ENCODE data around the gene ZNF784. TPM values are rescaled to one million over a fixed set of nuclear protein-coding genes. Genes with fewer than 3 reads are reported as not detected.

Gene ZNF784
- total RNA-seq, 6 donors from 2014 or later, result 6.8 to 14.7 (median 8.6) TPM

DNA sequence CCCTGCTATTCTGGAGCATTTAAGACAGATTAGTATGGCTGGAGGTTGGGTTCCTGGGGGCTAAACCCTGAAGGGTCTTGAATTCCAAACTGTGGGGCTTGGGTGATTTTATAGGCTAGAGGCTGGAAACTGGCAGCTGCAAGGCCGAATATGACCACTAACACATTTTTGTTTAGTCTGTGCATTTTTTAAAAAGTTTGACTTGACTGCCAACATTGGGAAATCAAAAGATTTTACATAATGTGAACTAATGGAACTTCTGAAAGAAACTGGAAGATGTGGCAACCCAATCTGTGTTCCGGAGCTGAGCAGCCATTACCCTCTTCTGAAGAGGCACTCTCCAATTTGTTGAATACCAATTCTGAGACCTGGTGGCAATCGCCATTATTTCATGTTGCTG lies 5.1 kb downstream of the ZNF784 start:
- H3K27ac ChIP-seq, result peak overlapping the region; percentile 1 to 69 (median 54)
- no peaks in the 10 kb centered on the region for H3K9me3 ChIP-seq
- DNase-seq (no peak), ATAC-seq (ENCODE audit: low FRiP score in 2 of 2) (no peak)
- H3K4me3 ChIP-seq, result no peak overlapping the region
- no peaks in the 10 kb centered on the region for H3K27me3 ChIP-seq
- TF ChIP-seq, protein P1, sequence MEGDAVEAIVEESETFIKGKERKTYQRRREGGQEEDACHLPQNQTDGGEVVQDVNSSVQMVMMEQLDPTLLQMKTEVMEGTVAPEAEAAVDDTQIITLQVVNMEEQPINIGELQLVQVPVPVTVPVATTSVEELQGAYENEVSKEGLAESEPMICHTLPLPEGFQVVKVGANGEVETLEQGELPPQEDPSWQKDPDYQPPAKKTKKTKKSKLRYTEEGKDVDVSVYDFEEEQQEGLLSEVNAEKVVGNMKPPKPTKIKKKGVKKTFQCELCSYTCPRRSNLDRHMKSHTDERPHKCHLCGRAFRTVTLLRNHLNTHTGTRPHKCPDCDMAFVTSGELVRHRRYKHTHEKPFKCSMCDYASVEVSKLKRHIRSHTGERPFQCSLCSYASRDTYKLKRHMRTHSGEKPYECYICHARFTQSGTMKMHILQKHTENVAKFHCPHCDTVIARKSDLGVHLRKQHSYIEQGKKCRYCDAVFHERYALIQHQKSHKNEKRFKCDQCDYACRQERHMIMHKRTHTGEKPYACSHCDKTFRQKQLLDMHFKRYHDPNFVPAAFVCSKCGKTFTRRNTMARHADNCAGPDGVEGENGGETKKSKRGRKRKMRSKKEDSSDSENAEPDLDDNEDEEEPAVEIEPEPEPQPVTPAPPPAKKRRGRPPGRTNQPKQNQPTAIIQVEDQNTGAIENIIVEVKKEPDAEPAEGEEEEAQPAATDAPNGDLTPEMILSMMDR (IDR thresholded peaks at IDR 0.05), result peak in 2 of 6 experiments; percentile 10 to 13
- TF ChIP-seq POLR2A (IDR thresholded peaks at IDR 0.05) (no peak), POLR2AphosphoS5 (IDR thresholded peaks at IDR 0.05) (peak in 1 of 2 donors; percentile 16), EP300 (IDR thresholded peaks at IDR 0.05) (no peak)
- peaks cover 20 to 32% (median 26%) of the 10 kb centered on the region in 4 donors for H3K4me1 ChIP-seq
- 43 to 56% methylated on average over 3 of the region's 3 CpGs for WGBS, 2 donors
- H3K36me3 ChIP-seq, result peaks cover 16 to 55% (median 34%) of the 10 kb centered on the region in 4 donors

DNA sequence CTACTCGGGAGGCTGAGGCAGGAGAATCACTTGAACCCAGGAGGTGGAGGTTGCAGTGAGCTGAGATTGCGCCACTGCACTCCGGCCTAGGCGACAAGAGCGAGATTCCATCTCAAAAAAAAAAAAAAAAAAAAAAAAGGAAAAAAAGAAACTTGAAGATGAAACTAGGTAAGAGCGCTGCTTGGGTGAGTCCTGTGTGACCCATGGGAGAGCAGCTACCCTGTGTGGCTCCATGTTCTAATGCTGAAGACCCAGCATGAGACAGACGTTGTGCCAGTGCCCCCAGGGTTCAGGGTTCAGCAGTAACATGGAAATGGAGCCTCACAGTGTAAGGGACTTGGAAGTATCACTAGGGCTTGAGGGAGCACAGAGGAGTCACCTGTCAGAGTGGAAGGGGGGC lies 5.9 kb downstream of the ZNF784 start:
- WGBS, 2 donors, result 77 to 82% methylated on average over 6 to 7 of the region's 7 CpGs

DNA sequence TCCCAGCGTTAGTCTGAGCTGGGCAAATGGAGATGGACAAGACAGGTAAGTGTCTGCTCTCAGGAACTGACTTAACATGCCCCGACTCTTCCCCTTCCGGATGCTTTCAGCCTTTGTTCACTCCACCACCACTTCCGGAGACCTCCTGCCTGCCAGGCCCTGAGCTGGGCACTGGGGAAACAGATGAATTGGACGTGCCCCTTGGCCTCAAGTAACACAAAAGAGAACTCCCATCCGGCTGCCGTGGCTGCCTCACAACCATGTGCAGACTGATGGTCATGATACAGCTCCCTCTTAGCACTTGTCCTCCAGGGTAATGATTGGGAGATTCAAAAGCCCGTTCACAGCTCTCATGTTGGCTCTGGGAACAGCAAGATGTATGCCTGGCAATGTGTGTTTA lies 6.9 kb downstream of the ZNF784 start:
- Histone ChIP-seq H3K27ac (peak overlapping the region in 1 of 4 donors; percentile 64), H3K4me1 (peaks cover 15 to 30% (median 22%) of the 10 kb centered on the region in 4 donors), H3K4me3 (no peak overlapping the region), H3K36me3 (peaks cover 16 to 62% (median 39%) of the 10 kb centered on the region in 4 donors), H3K27me3 (no peaks in the 10 kb centered on the region), H3K9me3 (no peaks in the 10 kb centered on the region)
- TF ChIP-seq EP300 (IDR thresholded peaks at IDR 0.05), result no peak
- WGBS, 2 donors, result 78 to 87% methylated on average over 6 to 8 of the region's 8 CpGs
- ATAC-seq (ENCODE audit: low FRiP score in 2 of 2), result no peak
- no peak for DNase-seq

More for the DNA sequence above, 5.9 kb downstream of the ZNF784 start:
- Histone ChIP-seq H3K27ac (peak overlapping the region; percentile 45 to 64 (median 48)), H3K4me1 (peaks cover 15 to 28% (median 24%) of the 10 kb centered on the region in 4 donors), H3K36me3 (peaks cover 16 to 63% (median 37%) of the 10 kb centered on the region in 4 donors), H3K27me3 (no peaks in the 10 kb centered on the region), H3K9me3 (no peaks in the 10 kb centered on the region), H3K4me3 (no peak overlapping the region)
- no peak for TF ChIP-seq POLR2AphosphoS5 (IDR thresholded peaks at IDR 0.05)
- TF ChIP-seq, protein P1 (IDR thresholded peaks at IDR 0.05), result no peak
- TF ChIP-seq EP300 (IDR thresholded peaks at IDR 0.05), result no peak
- TF ChIP-seq POLR2A (IDR thresholded peaks at IDR 0.05), result no peak
- no peak for DNase-seq
- ATAC-seq (ENCODE audit: low FRiP score in 2 of 2), result no peak

GRCh38 chr19:55616395-55616875 lies 7.9 kb downstream of the ZNF784 start:
- Histone ChIP-seq H3K27ac (no peak overlapping the region), H3K4me1 (peaks cover 21 to 39% (median 27%) of the 10 kb centered on the region in 4 donors), H3K27me3 (no peaks in the 10 kb centered on the region), H3K36me3 (peaks cover 14 to 52% (median 36%) of the 10 kb centered on the region in 4 donors), H3K9me3 (no peaks in the 10 kb centered on the region), H3K4me3 (no peak overlapping the region)
- ATAC-seq (ENCODE audit: low FRiP score in 2 of 2) (no peak), DNase-seq (peak in 1 of 2 donors; percentile 85)
- no peak for TF ChIP-seq POLR2A (IDR thresholded peaks at IDR 0.05)
- no peak for TF ChIP-seq EP300 (IDR thresholded peaks at IDR 0.05)
- TF ChIP-seq POLR2AphosphoS5 (IDR thresholded peaks at IDR 0.05), result no peak
- TF ChIP-seq, protein P1 (IDR thresholded peaks at IDR 0.05), result no peak
- 92 to 98% methylated on average over 32 to 35 of the region's 38 CpGs for WGBS, 2 donors

DNA sequence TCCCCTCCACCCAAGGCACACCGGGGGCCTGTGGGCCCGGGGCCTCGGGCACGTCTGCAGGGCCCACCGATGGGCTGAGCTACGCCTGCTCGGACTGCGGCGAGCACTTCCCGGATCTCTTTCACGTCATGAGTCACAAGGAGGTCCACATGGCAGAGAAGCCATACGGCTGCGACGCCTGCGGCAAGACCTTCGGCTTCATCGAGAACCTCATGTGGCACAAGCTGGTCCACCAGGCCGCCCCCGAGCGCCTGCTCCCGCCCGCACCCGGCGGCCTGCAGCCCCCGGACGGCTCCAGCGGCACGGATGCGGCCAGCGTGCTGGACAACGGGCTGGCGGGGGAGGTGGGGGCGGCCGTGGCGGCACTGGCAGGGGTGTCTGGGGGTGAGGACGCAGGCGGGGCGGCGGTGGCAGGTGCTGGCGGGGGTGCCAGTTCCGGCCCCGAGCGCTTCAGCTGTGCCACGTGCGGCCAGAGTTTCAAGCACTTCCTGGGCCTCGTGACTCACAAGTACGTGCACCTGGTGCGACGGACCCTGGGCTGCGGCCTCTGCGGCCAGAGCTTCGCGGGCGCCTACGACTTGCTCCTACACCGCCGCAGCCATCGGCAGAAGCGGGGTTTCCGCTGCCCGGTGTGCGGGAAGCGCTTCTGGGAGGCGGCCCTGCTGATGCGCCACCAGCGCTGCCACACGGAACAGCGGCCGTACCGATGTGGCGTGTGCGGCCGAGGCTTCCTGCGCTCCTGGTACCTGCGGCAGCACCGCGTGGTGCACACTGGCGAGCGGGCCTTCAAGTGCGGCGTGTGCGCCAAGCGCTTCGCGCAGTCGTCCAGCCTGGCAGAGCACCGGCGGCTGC lies 8.6 kb downstream of the ZNF784 start:
- ATAC-seq (ENCODE audit: low FRiP score in 2 of 2) (no peak), DNase-seq (peak in 1 of 2 donors; percentile 83)
- no peaks in the 10 kb centered on the region for H3K27me3 ChIP-seq
- 95 to 98% methylated on average over 47 to 66 of the region's 88 CpGs for WGBS, 2 donors
- H3K4me3 ChIP-seq, result no peak overlapping the region
- no peak for TF ChIP-seq POLR2A (IDR thresholded peaks at IDR 0.05)
- TF ChIP-seq, protein P1 (IDR thresholded peaks at IDR 0.05), result no peak
- no peak for TF ChIP-seq POLR2AphosphoS5 (IDR thresholded peaks at IDR 0.05)
- no peak for TF ChIP-seq EP300 (IDR thresholded peaks at IDR 0.05)
- no peaks in the 10 kb centered on the region for H3K9me3 ChIP-seq
- no peak overlapping the region for H3K27ac ChIP-seq
- H3K36me3 ChIP-seq, result peaks cover 14 to 49% (median 34%) of the 10 kb centered on the region in 4 donors
- H3K4me1 ChIP-seq, result peaks cover 19 to 39% (median 28%) of the 10 kb centered on the region in 4 donors
